Activated CD4-positive, alpha-beta T cell treated with anti-CD3 and anti-CD28 coated beads for 36 hours (primary cell): ENCODE measurements around the gene KCNE1. TPM values are rescaled to one million over a fixed set of nuclear protein-coding genes. Genes with fewer than 3 reads are reported as not detected.

Source experiments
- ATAC-seq: fragments of 200-7000 bp; cut with Tn5 transposase; one replicate; pipeline ENCODE4 v1.10.0; 2021; ENCODE audit warnings: mild to moderate bottlenecking, moderate library complexity
- CTCF ChIA-PET: fragments of 350-600 bp; sonication (Branson Sonifier 250); formaldehyde crosslinking; loops from one replicate; lab custom pipeline; 2021; ENCODE audit warnings: antibody characterized with exemption; lab: Charles Lee
- POLR2A ChIA-PET: fragments of 350-600 bp; sonication (Branson Sonifier 250); formaldehyde crosslinking; loops from one replicate; lab custom pipeline; 2021; ENCODE audit warnings: antibody characterized with exemption, inconsistent platforms; lab: Charles Lee
- DNase-seq: peaks from one replicate; pipeline ENCODE4 v3.0.0-alpha.2; 2020
- H3K27ac Mint-ChIP-seq: one replicate; pipeline ENCODE4 v1.8.0; 2021; ENCODE audit warnings: mixed read lengths
- H3K27me3 Mint-ChIP-seq: one replicate; pipeline ENCODE4 v1.8.0; 2021; ENCODE audit warnings: mixed read lengths
- H3K36me3 Mint-ChIP-seq: one replicate; pipeline ENCODE4 v1.8.0; 2021; ENCODE audit warnings: low read depth, mixed read lengths
- H3K4me1 Mint-ChIP-seq: one replicate; pipeline ENCODE4 v1.8.0; 2021; ENCODE audit warnings: mixed read lengths
- H3K4me3 Mint-ChIP-seq: one replicate; pipeline ENCODE4 v1.8.0; 2021; ENCODE audit warnings: mild to moderate bottlenecking, moderate library complexity, mixed read lengths
- H3K9me3 Mint-ChIP-seq: one replicate; pipeline ENCODE4 v1.8.0; 2021; ENCODE audit warnings: low read depth, mixed read lengths
- intact Hi-C, 2 experiments: fragments of 100-400 bp; cut with DNase I in 1 of 2; cut with micrococcal nuclease in 1 of 2; formaldehyde crosslinking; loops; one replicate each; pipeline versions ENCODE4 v1.14.2 to v1.15.1; 2022 to 2024; cut with DNase I, micrococcal nuclease
- total RNA-seq, 2 experiments: library from RNA; stranded (reverse); gene quantifications; one replicate each; pipeline ENCODE4 v1.2.3, GENCODE V29; 2021

KCNE1 gene
- total RNA-seq, 2 experiments from 2014 or later = 0.07 TPM; not detected in 1

DNA sequence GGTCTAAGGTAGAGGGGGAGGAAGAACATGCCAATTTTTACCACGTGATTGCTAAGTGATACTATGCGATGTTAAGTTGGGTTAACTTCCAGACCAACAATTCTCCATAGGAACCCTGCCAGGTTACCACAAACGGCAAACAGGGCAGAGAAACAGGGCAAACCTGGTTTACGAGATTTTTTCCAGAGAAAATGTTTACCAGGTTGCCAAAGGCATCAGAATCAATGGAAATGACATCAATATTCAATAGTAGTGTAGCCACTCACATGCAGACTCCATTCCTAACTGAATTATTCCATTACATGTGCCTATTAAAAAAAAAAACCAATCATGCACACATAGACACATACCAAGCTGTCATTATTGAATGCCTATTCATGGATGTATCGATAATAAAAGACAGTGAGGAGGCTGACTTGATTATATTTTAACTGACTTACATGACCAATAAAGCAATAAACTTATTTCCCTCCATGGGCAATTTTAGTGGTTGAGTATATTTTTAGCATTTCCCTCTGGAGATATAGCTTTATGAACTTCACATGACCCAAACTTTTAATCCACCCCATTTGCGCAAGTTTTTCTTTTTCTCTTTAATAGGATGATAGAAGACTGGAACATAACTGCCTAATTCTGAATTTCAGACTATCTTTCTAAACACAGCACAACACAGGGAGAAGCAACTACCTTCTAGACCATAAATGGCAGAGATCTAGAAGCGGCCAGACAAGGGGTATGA lies 40.5 kb upstream of the KCNE1 start:
- Mint-ChIP-seq H3K36me3 (peaks cover 14% of the 10 kb centered on the region), H3K9me3 (peaks cover 11% of the 10 kb centered on the region), H3K27ac (no peak overlapping the region), H3K4me3 (no peak overlapping the region), H3K27me3 (no peaks in the 10 kb centered on the region), H3K4me1 (peaks cover 16% of the 10 kb centered on the region)
- DNase-seq (no peak), ATAC-seq (no peak)
- CTCF ChIA-PET = interaction anchor here (0.9 to 1.6 kb wide), 2 partner anchors 29 to 42 kb away, joined by 4 to 5 read pairs; no protein-coding TSS in a partner anchor
- intact Hi-C loops = loop anchor here in 1 of 2 experiments (2.0 kb wide), 1 partner anchor 26 kb away; no protein-coding TSS in a partner anchor
- POLR2A ChIA-PET = no interaction called here

DNA sequence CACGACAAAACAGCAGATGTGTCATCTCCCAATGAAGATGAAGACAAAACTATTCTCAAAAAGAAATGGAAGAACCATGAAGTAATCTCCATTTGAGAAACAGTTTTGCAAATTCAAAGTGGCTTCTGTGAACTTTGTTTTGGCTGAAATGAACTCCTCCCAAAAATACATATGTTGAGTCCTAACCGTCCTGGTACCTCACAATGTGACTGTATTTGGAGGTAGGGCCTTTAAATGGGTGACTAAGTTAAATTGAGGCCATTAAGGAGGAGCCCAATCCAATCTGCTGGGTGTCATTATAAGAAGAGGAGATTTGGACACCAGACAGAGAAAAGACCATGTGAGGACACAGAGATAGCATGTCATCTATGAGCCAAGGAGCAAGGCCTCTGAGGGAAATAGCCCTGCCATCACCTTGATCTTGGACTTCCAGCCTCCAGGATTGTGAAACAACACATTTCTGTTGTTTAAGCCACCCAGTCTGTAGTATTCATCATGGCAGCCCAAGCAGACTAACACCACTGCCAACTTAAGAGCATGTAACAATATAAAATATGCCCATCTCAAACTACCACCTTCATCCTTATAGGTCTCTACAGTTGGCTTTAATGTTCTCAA lies 38.3 kb upstream of the KCNE1 start:
- peaks cover 14% of the 10 kb centered on the region for H3K36me3 Mint-ChIP-seq
- H3K27me3 Mint-ChIP-seq = no peaks in the 10 kb centered on the region

DNA sequence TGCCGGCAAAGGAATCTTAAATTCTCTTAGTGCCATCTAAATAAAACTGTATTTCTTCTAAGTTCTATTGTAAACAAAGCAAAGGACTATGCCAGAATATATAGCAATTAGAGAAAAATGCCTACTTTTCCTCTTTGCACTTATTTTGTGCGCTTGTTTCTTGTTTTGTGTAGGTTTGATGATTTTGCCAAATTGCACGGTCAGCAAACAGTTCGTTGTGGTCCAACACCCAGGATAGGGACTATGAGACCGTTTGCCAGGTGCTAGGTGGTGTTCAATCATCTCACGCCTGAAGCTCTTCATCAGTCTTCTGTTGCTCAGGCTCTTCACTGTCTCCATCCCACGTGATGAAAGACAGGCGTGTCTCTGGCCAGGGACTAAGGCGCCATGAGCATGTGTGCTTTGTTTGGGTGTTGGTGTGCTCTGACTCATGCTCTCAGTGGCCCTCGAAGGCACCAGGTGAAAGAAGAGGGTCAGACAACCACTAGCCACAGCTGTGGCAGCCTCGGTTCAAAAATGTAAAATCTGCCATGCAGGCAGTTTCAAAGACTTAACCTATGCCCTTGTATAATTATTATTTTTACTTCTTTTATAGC lies 36.9 kb upstream of the KCNE1 start:
- Mint-ChIP-seq H3K27ac (no peak overlapping the region), H3K36me3 (peaks cover 6% of the 10 kb centered on the region), H3K27me3 (no peaks in the 10 kb centered on the region), H3K4me1 (peaks cover 35% of the 10 kb centered on the region), H3K4me3 (no peak overlapping the region), H3K9me3 (no peaks in the 10 kb centered on the region)
- CTCF ChIA-PET = interaction anchor here (1.2 kb wide), 1 partner anchor 212 kb away, joined by 3 read pairs; no protein-coding TSS in a partner anchor
- DNase-seq (no peak), ATAC-seq (no peak)
- intact Hi-C loops = no loop called here
- POLR2A ChIA-PET = no interaction called here

More for the DNA sequence above, 38.3 kb upstream of the KCNE1 start:
- Mint-ChIP-seq H3K4me1 (peaks cover 30% of the 10 kb centered on the region), H3K9me3 (peaks cover 11% of the 10 kb centered on the region), H3K4me3 (no peak overlapping the region), H3K27ac (no peak overlapping the region)
- ATAC-seq (no peak), DNase-seq (no peak)
- ChIA-PET CTCF (no interaction called here), POLR2A (no interaction called here)
- intact Hi-C loops = no loop called here

DNA sequence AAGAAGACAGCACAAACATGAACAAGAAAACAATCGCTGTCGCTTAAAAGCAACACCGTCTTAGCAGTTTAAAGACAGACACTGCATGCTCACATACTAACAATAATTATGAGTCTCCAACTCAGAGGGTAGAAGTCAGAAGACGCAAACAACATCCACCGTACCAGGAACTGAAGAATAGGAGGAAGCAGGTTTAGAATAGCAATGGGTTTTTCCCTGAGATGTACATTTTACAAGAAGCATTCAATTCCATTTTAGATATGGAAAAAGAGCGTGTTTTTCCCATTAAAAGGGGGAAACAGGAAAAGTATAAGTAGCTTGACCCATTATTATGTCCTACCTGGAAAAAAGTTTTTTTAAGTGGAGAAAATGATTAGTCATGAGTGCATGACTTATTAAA lies 34.5 kb upstream of the KCNE1 start:
- DNase-seq (no peak), ATAC-seq (no peak)
- intact Hi-C loops = no loop called here
- H3K36me3 Mint-ChIP-seq = peaks cover 6% of the 10 kb centered on the region
- peak overlapping the region; percentile 1 for H3K27ac Mint-ChIP-seq
- H3K9me3 Mint-ChIP-seq = peaks cover 2% of the 10 kb centered on the region
- H3K4me3 Mint-ChIP-seq = no peak overlapping the region
- ChIA-PET CTCF (interaction anchor here (0.7 kb wide), 1 partner anchor 48 kb away, joined by 3 read pairs; no protein-coding TSS in a partner anchor), POLR2A (no interaction called here)
- no peaks in the 10 kb centered on the region for H3K27me3 Mint-ChIP-seq
- peaks cover 24% of the 10 kb centered on the region for H3K4me1 Mint-ChIP-seq

DNA sequence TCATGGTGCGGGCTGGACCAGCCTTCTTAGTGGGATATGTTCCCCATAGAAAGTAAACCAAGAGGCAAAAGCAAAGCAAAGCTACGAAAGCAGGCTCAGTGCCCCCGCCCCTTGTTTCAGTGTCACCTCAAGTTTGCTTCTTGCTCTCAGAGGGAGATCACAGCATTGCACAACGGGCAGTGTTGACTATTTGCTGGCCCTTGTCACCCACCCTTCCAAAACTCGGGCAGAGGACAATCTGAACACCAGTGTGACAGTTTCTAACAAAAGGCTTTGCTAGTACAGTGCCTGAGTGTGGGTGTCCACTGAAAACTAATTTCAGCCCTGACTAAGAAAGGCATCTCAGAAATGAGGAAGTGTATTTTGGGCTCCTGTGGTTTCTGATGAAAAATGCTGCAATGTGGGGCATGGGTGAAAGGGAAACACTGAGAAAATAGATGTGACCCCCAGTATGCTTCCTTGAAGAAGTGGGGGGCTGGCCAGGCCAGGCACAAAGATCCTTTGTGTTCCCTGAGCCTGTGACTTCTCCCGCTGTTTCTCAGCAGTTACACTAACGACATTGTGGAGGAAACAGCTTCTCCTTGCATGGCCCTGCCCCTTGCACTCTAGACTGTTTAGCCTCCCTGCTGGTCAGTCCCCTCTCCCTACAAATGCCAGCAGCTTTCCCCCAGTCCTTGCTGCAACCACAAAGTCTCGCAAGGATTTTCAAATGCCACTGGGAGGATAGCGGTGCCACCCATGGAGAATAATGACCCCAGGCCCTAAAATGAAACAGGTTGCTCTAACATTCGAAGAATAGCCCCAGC lies 33.3 kb upstream of the KCNE1 start:
- Mint-ChIP-seq H3K9me3 (peaks cover 2% of the 10 kb centered on the region), H3K27me3 (no peaks in the 10 kb centered on the region), H3K4me1 (peaks cover 24% of the 10 kb centered on the region), H3K4me3 (no peak overlapping the region), H3K36me3 (peaks cover 3% of the 10 kb centered on the region), H3K27ac (peak overlapping the region; percentile 69)
- peak; percentile 39 for DNase-seq
- intact Hi-C loops = no loop called here
- POLR2A ChIA-PET = no interaction called here
- CTCF ChIA-PET = interaction anchor here (0.6 to 1.4 kb wide), 3 partner anchors 12 to 35 kb away, joined by 3 read pairs; no protein-coding TSS in a partner anchor
- peak; percentile 78 for ATAC-seq

DNA sequence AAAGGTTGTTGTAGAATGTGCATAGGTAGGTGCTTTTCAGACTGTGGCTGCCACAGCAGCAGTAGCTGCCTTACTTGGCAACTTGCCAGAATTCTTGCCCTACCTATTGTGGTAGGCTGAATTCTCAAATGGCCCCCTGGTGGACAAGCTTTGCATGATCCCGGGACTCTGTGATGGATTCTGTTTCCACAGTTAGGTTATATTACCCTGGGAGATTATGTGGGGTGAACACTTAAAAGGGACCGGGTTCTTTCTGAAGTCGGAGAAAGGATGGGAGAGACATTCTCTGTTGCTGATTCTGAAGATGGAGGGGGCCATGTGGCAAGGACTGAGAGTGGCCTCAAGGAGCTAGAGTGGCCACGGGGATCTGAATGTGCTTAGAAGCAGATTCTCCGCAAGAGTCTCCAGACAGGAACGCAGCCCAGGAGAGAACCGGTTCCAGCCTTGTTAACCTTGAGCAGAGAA lies 32.1 kb upstream of the KCNE1 start:
- no peaks in the 10 kb centered on the region for H3K27me3 Mint-ChIP-seq
- H3K9me3 Mint-ChIP-seq = peaks cover 2% of the 10 kb centered on the region
- ATAC-seq = peak; percentile 42
- peaks cover 3% of the 10 kb centered on the region for H3K36me3 Mint-ChIP-seq
- CTCF ChIA-PET = interaction anchor here (1.0 to 1.4 kb wide), 4 partner anchors 14 to 68 kb away, joined by 3 to 5 read pairs (median 4); no protein-coding TSS in a partner anchor
- POLR2A ChIA-PET = interaction anchor here (0.6 kb wide), 1 partner anchor 1153 kb away, joined by 3 read pairs; no protein-coding TSS in a partner anchor
- DNase-seq = peak; percentile 66
- H3K4me3 Mint-ChIP-seq = no peak overlapping the region
- H3K4me1 Mint-ChIP-seq = peaks cover 24% of the 10 kb centered on the region
- H3K27ac Mint-ChIP-seq = no peak overlapping the region
- intact Hi-C loops = no loop called here

DNA sequence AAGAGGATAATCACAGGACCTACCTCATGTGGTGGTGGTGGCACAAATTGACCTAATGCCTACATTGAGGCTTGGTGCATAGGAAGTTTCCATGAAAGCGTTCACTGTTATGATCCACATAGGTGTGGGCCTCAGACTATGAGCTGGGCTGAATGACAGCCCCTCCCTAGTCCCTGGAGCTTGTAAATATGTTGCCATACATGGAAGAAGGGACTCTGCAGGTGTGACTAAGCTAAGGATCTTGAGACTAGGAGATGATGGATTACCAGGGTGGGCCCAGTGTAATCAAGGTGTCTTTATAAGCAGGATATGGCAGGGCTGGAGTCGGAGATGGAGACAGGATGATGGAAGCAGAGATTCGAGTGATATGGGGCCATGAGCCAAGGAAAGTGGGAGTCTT lies 31.0 kb upstream of the KCNE1 start:
- Mint-ChIP-seq H3K4me3 (no peak overlapping the region), H3K27me3 (no peaks in the 10 kb centered on the region), H3K9me3 (peaks cover 2% of the 10 kb centered on the region), H3K27ac (peak overlapping the region; percentile 1), H3K36me3 (peaks cover 3% of the 10 kb centered on the region), H3K4me1 (peaks cover 24% of the 10 kb centered on the region)
- no peak for DNase-seq
- no peak for ATAC-seq
- POLR2A ChIA-PET = no interaction called here
- CTCF ChIA-PET = interaction anchor here (0.6 to 1.4 kb wide), 6 partner anchors 17 to 1912 kb away, joined by 3 to 5 read pairs (median 4); no protein-coding TSS in a partner anchor
- intact Hi-C loops = no loop called here

DNA sequence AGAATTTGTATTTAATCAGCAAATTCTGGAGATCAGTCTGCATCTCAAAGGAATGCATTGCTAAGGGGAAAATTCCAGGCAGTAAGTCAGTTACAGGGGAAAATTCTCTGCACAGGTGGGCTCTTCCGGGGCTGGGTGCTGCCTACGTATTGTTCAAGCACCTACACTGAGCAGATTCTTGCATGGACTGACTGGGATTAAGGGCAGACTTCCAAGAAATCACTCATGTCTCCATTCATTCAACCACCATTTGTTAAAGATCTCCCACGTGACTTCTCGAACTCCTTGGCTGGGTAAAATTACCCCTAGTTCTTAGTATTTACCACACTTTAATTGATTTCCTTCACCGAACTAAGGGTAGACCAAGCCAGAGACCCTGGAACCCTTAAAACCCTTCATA lies 28.2 kb upstream of the KCNE1 start:
- Mint-ChIP-seq H3K4me1 (peaks cover 11% of the 10 kb centered on the region), H3K4me3 (no peak overlapping the region), H3K27me3 (no peaks in the 10 kb centered on the region), H3K9me3 (peaks cover 2% of the 10 kb centered on the region), H3K27ac (no peak overlapping the region), H3K36me3 (peaks cover 3% of the 10 kb centered on the region)
- ChIA-PET POLR2A (no interaction called here), CTCF (no interaction called here)
- ATAC-seq = no peak
- intact Hi-C loops = no loop called here
- no peak for DNase-seq

DNA sequence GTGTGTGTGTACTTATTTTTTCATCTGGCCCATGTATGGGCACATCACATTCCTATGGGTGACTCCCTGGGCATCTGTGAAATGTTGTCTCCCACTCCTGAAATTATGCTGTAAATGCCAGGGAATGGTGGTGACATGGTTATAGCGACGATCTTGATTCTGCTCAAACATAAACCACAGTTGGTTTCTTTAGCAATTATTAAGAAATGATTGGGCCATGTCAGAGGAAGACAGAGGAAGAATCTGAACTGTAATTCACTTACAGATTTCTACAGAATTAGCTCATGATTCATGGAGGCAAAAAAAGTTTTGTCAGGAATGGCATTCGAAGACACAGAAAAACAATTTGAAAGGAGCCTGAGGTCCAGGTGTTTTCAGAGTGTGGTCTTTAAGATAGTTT lies 25.8 kb upstream of the KCNE1 start:
- H3K27ac Mint-ChIP-seq = no peak overlapping the region
- intact Hi-C loops = no loop called here
- POLR2A ChIA-PET = no interaction called here
- peaks cover 4% of the 10 kb centered on the region for H3K4me1 Mint-ChIP-seq
- CTCF ChIA-PET = interaction anchor here (0.6 to 1.3 kb wide), 3 partner anchors 12 to 266 kb away, joined by 3 to 4 read pairs (median 3); no protein-coding TSS in a partner anchor
- H3K36me3 Mint-ChIP-seq = no peaks in the 10 kb centered on the region
- H3K9me3 Mint-ChIP-seq = no peaks in the 10 kb centered on the region
- H3K4me3 Mint-ChIP-seq = no peak overlapping the region
- ATAC-seq = no peak
- no peaks in the 10 kb centered on the region for H3K27me3 Mint-ChIP-seq
- no peak for DNase-seq

DNA sequence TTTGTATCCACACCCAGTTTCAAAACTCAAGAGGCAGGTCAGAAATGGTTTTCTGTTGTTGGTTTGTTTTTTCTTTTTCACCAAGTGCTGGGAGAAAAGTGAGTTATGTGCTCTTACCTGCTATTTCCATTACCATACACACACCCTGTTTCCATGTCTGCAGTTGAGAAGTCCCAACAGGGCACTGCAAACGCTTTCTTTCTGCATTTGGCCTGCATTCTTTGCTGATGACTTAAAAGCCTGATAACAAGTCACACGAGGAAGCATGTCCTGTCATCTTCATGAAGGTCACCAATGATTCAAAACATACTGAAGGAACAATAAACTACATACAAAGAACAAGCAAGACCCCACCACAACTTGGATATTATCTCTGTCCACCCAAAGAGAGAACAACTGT lies 24.8 kb upstream of the KCNE1 start:
- ChIA-PET POLR2A (no interaction called here), CTCF (no interaction called here)
- H3K4me1 Mint-ChIP-seq = peaks cover 4% of the 10 kb centered on the region
- intact Hi-C loops = no loop called here
- no peaks in the 10 kb centered on the region for H3K27me3 Mint-ChIP-seq
- no peaks in the 10 kb centered on the region for H3K36me3 Mint-ChIP-seq
- ATAC-seq (no peak), DNase-seq (no peak)
- no peak overlapping the region for H3K27ac Mint-ChIP-seq
- no peak overlapping the region for H3K4me3 Mint-ChIP-seq
- no peaks in the 10 kb centered on the region for H3K9me3 Mint-ChIP-seq

DNA sequence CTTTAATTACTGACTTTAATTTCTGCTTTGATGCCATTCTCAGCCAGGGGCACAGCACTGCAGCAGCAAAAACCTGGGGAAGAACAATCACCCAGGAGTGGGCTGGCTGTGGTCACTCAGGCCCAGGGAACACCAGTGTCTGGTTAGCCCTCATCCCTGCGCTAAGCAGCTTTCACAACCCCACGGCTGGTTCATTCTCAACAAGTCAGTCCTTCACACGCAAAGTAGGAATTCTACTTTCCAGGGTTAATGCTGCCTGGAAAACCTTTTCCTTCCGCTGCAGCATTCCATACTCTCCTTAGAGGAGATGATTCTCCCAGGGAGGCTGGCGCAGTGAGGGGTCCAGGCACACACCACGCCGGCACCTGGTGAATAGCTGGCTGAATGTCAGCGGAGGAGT lies 24.3 kb upstream of the KCNE1 start:
- no peaks in the 10 kb centered on the region for H3K27me3 Mint-ChIP-seq
- intact Hi-C loops = no loop called here
- H3K4me3 Mint-ChIP-seq = no peak overlapping the region
- no peaks in the 10 kb centered on the region for H3K36me3 Mint-ChIP-seq
- no peak for DNase-seq
- no peak for ATAC-seq
- CTCF ChIA-PET = no interaction called here
- POLR2A ChIA-PET = interaction anchor here (0.5 kb wide), 1 partner anchor 10 kb away, joined by 3 read pairs; no protein-coding TSS in a partner anchor
- no peak overlapping the region for H3K27ac Mint-ChIP-seq
- peaks cover 4% of the 10 kb centered on the region for H3K4me1 Mint-ChIP-seq
- no peaks in the 10 kb centered on the region for H3K9me3 Mint-ChIP-seq
